Ovary (tissue), 3 donors: Measurements from ENCODE around the gene ARPC1A.

Source experiments
- EP300 ChIP-seq: sonication (generic); formaldehyde crosslinking; IDR thresholded peaks from one replicate; pipeline ENCODE4 v1.6.1; 2017; ENCODE audit warnings: antibody characterized with exemption
- POLR2A ChIP-seq: fragments of 450-650 bp; IDR thresholded peaks from one replicate; pipeline ENCODE4 v1.6.1; 2017; ENCODE audit warnings: antibody characterized with exemption, mild to moderate bottlenecking, moderate library complexity
- TF ChIP-seq, protein P1 (sequence below), 3 donors: fragments of 450-650 bp in 2 of 3; fragments of 200-600 bp in 1 of 3; IDR thresholded peaks; one replicate each; pipeline versions ENCODE4 v1.5.1 to v1.8.0; 2016 to 2022; ENCODE audit warnings: antibody characterized with exemption in 3 of 3, mild to moderate bottlenecking in 1 of 3
- donor health status: DM: no; HTN: no; CAD: no.

DNA sequence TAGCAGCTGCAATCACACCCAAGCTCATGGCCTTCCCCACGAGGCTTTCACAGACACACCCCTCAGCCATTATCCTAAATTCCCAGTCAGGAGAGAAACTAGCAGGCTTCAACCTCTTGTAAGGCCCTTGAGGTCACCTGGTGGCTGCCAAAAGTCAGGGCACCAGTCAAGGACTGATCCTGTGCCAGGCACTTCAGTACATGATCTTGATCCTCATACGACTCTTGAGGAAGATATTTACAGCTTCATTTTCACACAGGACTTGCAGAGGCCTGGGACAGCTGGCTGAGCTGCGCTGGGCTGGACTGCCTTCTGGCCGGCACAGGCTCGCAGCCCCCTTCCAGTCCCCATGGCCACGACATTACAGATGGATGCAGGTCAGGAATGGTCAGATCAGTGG lies 73.9 kb downstream of the ARPC1A start:
- TF ChIP-seq, protein P1, sequence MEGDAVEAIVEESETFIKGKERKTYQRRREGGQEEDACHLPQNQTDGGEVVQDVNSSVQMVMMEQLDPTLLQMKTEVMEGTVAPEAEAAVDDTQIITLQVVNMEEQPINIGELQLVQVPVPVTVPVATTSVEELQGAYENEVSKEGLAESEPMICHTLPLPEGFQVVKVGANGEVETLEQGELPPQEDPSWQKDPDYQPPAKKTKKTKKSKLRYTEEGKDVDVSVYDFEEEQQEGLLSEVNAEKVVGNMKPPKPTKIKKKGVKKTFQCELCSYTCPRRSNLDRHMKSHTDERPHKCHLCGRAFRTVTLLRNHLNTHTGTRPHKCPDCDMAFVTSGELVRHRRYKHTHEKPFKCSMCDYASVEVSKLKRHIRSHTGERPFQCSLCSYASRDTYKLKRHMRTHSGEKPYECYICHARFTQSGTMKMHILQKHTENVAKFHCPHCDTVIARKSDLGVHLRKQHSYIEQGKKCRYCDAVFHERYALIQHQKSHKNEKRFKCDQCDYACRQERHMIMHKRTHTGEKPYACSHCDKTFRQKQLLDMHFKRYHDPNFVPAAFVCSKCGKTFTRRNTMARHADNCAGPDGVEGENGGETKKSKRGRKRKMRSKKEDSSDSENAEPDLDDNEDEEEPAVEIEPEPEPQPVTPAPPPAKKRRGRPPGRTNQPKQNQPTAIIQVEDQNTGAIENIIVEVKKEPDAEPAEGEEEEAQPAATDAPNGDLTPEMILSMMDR (IDR thresholded peaks at IDR 0.05): no peak
- TF ChIP-seq POLR2A (no peak), EP300 (no peak)
